PFSK-1 (cell line): ENCODE measurements around the gene PIK3R1.

Experiments used
- FOXP2 ChIP-seq: optimal IDR thresholded peaks from 2 replicates; pipeline ENCODE3; 2011; ENCODE audit warnings: borderline replicate concordance, control low read depth, inconsistent platforms; ENCODE audit not compliant: insufficient read depth; ENCODE audit errors: extremely low read length, extremely low read depth
- POLR2AphosphoS5 ChIP-seq: IDR thresholded peaks from 2 replicates; pipeline ENCODE4 v1.6.1; 2012; ENCODE audit warnings: low read depth, mild to moderate bottlenecking, control low read depth, low read length, moderate library complexity
- REST ChIP-seq, 2 experiments: IDR thresholded peaks; 2 replicates each; pipeline versions ENCODE4 v1.6.1 to v1.8.0; 2011 to 2012; ENCODE audit warnings: low read depth in 2 of 2, low read length in 2 of 2, control low read depth in 1 of 2, inconsistent platforms in 1 of 2, mild to moderate bottlenecking in 1 of 2, moderate library complexity in 1 of 2; ENCODE audit not compliant: insufficient read depth in 1 of 2
- SIN3A ChIP-seq: IDR thresholded peaks from 2 replicates; pipeline ENCODE4 v1.6.1; 2012; ENCODE audit warnings: mild to moderate bottlenecking, low read length, moderate library complexity, borderline replicate concordance; ENCODE audit not compliant: insufficient read depth
- TAF1 ChIP-seq: IDR thresholded peaks from 2 replicates; pipeline ENCODE4 v1.6.1; 2012; ENCODE audit warnings: low read length, control low read depth, borderline replicate concordance; ENCODE audit not compliant: insufficient read depth

The PIK3R1 gene

GRCh38 chr5:68230285-68230684, 14.7 kb downstream of the PIK3R1 start:
- TF ChIP-seq FOXP2 (no peak), REST (IDR thresholded peaks at IDR 0.05; ENCODE audit: insufficient read depth in 1 of 2, low read depth in 2 of 2, low read length in 2 of 2) (no peak), SIN3A (no peak), TAF1 (no peak), POLR2AphosphoS5 (no peak)

- TF ChIP-seq TAF1 (no peak), FOXP2 (no peak), SIN3A (no peak), POLR2AphosphoS5 (no peak), REST (IDR thresholded peaks at IDR 0.05; ENCODE audit: insufficient read depth in 1 of 2, low read depth in 2 of 2, low read length in 2 of 2) (no peak)
Measured at GRCh38 chr5:68231414-68232076, 16.0 kb downstream of the PIK3R1 start.

- TF ChIP-seq FOXP2 (no peak), SIN3A (no peak), POLR2AphosphoS5 (no peak), TAF1 (no peak), REST (IDR thresholded peaks at IDR 0.05; ENCODE audit: insufficient read depth in 1 of 2, low read depth in 2 of 2, low read length in 2 of 2) (no peak)
Measured at GRCh38 chr5:68232277-68232676, 16.7 kb downstream of the PIK3R1 start.

GRCh38 chr5:68233075-68233474, 17.5 kb downstream of the PIK3R1 start:
- TF ChIP-seq REST (IDR thresholded peaks at IDR 0.05; ENCODE audit: insufficient read depth in 1 of 2, low read depth in 2 of 2, low read length in 2 of 2) (no peak), SIN3A (no peak), POLR2AphosphoS5 (no peak), TAF1 (no peak), FOXP2 (no peak)

GRCh38 chr5:68237715-68238114, 22.2 kb downstream of the PIK3R1 start:
- TF ChIP-seq REST (IDR thresholded peaks at IDR 0.05; ENCODE audit: insufficient read depth in 1 of 2, low read depth in 2 of 2, low read length in 2 of 2), result no peak
- no peak for TF ChIP-seq SIN3A
- no peak for TF ChIP-seq POLR2AphosphoS5
- no peak for TF ChIP-seq TAF1
- no peak for TF ChIP-seq FOXP2
